IMR-90 (cell line): ENCODE results near the gene TROAP.
"Not testable (repeated sequence)": the region's sequence is repeated elsewhere in the genome, so short reads cannot be mapped to it uniquely, and the experiment has no call there.

Experiments used
- FOS ChIP-seq: fragments of 150-350 bp; IDR thresholded peaks from 2 replicates; pipeline ENCODE4 v1.6.1; 2016; ENCODE audit warnings: low read depth, low read length
- POLR2A ChIP-seq: IDR thresholded peaks from 2 replicates; pipeline ENCODE4 v1.6.1; 2012; ENCODE audit warnings: mild to moderate bottlenecking, low read depth, low read length
- RAD21 ChIP-seq: IDR thresholded peaks from 2 replicates; pipeline ENCODE4 v1.6.1; 2012; ENCODE audit warnings: low read length, improper control_type of control experiment
- TF ChIP-seq, protein P1 (sequence below): conservative IDR thresholded peaks from 2 replicates; pipeline ENCODE4 v1.5.1; 2012; ENCODE audit warnings: mild to moderate bottlenecking, low read depth, low read length, improper control_type of control experiment

DNA sequence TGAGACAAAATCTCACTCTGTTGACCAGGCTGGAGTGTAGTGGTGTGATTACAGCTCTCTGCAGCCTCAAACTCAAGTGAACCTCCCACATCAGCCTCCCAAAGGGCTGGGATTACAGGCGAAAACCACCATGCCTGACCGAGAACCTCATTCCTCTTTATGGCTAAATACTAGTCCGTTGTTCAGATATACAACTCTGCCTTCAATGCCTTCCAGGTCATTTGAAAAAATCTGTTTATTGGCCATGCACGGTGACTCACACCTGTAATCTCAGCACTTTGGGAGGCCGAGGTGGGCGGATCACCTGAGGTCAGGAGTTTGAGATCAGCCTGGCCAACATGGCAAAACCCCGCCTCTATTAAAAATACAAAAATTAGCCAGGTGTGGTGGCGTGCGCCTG lies 57.1 kb downstream of the TROAP start:
- TF ChIP-seq, protein P1, sequence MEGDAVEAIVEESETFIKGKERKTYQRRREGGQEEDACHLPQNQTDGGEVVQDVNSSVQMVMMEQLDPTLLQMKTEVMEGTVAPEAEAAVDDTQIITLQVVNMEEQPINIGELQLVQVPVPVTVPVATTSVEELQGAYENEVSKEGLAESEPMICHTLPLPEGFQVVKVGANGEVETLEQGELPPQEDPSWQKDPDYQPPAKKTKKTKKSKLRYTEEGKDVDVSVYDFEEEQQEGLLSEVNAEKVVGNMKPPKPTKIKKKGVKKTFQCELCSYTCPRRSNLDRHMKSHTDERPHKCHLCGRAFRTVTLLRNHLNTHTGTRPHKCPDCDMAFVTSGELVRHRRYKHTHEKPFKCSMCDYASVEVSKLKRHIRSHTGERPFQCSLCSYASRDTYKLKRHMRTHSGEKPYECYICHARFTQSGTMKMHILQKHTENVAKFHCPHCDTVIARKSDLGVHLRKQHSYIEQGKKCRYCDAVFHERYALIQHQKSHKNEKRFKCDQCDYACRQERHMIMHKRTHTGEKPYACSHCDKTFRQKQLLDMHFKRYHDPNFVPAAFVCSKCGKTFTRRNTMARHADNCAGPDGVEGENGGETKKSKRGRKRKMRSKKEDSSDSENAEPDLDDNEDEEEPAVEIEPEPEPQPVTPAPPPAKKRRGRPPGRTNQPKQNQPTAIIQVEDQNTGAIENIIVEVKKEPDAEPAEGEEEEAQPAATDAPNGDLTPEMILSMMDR, result not testable (repeated sequence)
- TF ChIP-seq FOS, POLR2A, RAD21: not testable (repeated sequence)
